Ureter (tissue), 1 donor: ENCODE results near the gene CABLES1. TPM values are rescaled to one million over a fixed set of nuclear protein-coding genes. Genes with fewer than 3 reads are reported as not detected.
"Not testable (repeated sequence)": the region's sequence is repeated elsewhere in the genome, so short reads cannot be mapped to it uniquely, and the experiment has no call there.

ENCODE experiments used
- DNase-seq: peaks from one replicate; pipeline ENCODE4 v3.0.0-alpha.2; 2020; ENCODE audit warnings: low spot score
- total RNA-seq: library from RNA; stranded (reverse); gene quantifications from one replicate; pipeline ENCODE4 v1.2.4, GENCODE V29; 2023
- donor health status: DM: yes; HTN: yes; CAD: no.

Gene CABLES1
- total RNA-seq, 1 donor from 2014 or later = 8.1 TPM

GRCh38 chr18:23266717-23267446 is 131.6 kb downstream of the CABLES1 start:
- DNase-seq = no peak

- no peak for DNase-seq
Measured at GRCh38 chr18:23267447-23267776, 132.1 kb downstream of the CABLES1 start.

GRCh38 chr18:23268641-23269040 is 133.4 kb downstream of the CABLES1 start:
- DNase-seq = no peak

DNA sequence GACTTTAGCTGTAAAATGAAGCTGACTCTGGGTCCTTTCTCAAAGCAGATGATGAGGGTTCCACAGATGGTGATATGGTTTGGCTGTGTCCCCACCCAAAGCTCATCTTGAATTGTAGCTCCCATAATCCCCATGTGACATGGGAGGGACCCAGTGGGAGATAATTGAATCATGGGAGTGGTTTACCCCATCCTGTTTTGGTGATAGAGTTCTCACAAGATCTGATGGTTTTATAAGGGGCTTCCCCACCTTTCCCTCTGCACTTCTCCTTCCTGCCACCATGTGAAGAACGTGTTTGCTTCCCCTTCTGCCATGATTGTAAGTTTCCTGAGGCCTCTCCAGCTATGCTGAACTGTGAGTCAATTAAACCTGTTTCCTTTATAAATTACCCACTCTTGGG is 133.8 kb downstream of the CABLES1 start:
- DNase-seq = not testable (repeated sequence)

DNA sequence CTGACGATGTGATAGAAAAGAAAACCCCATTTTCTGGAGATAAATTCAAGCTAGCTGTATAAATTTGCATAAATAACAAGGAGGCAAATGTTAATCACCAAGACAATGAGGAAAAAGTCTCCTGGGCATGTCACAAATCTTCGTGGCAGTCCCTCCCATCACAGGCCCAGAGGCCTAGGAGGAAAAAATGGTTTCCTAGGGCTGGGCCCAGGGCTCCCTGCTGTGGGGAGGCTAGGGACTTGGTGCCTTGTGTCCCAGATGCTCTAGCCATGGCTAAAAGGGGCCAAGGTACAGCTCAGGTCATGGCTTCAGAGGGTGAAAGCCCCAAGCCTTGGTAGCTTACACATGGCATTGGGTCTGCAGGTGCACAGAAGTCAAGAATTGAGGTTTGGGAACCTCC is 134.6 kb downstream of the CABLES1 start:
- DNase-seq = no peak

GRCh38 chr18:23270986-23271680 is 135.8 kb downstream of the CABLES1 start:
- no peak for DNase-seq

DNA sequence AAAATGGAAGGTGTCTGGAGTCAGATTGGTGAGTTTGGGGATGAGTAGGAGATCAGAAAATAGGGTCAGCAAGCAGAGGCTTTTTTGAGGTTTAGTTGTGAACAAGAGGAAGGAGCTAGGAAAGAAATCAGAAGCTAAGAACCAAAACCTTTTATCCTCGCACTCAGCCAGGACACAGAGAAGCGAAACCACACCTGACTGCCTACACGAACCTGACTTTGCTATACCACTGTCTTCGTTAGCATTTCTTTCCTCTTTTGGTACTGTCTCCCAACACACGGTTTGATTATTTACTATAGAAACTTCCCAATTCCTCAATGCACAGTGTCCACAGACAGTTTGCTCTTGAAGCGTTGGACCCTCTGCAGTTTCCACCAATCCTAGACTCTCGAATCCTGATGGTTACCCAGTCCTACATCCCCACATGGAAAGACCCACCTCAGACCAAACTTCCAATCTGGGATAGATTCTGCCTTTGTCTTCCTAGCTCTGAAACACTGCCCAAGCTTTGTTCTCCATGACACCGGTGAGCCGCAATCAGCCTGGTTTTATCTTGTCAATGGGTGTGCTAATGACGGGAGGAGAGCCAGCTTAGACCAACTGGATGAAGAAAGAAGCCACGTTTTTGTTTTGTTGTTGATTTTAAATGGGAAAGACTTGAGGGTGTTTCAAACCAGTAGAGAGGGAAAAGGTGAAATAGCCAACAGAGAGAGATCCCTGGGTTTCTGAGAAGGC is 137.4 kb downstream of the CABLES1 start:
- DNase-seq = no peak

DNA sequence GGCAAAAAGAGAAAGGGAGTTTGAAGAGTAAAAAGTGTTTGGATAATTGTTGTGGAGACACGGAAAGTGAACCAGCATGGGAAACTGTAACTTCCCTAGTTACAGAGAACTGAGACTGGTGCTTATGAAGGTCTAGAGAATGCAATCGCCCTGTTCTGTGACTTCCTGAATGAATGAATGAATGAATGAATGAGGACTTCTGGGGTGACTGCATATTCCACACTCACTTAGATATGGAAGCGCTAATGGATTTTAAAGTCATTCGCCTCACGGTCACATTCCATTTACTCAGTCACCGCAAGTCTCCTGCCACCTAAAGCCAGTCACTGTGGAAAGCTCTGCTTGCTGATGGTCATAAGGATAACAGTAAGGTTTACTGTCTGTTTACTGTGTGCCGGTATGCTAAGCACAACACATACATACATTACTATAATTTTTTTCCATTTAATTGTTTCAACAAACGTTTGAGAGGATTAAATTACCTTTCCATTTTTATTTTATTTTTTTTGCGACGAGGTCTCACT is 138.2 kb downstream of the CABLES1 start:
- no peak for DNase-seq

- no peak for DNase-seq
Measured at GRCh38 chr18:23274638-23275482, 139.6 kb downstream of the CABLES1 start.

GRCh38 chr18:23276451-23276850 is 141.2 kb downstream of the CABLES1 start:
- no peak for DNase-seq

GRCh38 chr18:23277399-23277798 is 142.1 kb downstream of the CABLES1 start:
- DNase-seq = no peak

DNA sequence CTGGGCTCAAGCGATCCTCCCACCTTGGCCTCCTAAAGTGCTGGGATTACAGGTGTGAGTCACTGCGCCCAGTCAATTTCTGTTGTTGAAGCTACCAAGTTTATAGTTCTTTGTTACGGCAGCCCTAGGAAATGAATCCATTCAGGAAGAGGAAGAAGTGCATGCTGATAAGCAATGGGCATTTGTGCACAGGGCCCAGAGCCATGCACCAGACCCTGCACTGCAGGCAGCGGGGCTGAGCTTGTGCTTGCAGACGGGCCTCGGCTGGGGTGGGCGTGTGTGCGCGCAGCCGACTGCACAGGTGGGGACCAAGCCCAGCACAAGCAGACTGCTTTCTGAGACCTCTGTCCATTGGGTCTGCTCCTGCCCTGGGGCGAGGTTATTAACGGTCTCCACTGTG is 144.6 kb downstream of the CABLES1 start:
- DNase-seq = no peak

- no peak for DNase-seq
Measured at GRCh38 chr18:23280844-23281243, 145.6 kb downstream of the CABLES1 start.

GRCh38 chr18:23281626-23282436 is 146.5 kb downstream of the CABLES1 start:
- DNase-seq = peak; percentile 48

GRCh38 chr18:23282437-23282781 is 147.1 kb downstream of the CABLES1 start:
- DNase-seq = no peak

- no peak for DNase-seq
Measured at GRCh38 chr18:23283916-23284430, 148.7 kb downstream of the CABLES1 start.

DNA sequence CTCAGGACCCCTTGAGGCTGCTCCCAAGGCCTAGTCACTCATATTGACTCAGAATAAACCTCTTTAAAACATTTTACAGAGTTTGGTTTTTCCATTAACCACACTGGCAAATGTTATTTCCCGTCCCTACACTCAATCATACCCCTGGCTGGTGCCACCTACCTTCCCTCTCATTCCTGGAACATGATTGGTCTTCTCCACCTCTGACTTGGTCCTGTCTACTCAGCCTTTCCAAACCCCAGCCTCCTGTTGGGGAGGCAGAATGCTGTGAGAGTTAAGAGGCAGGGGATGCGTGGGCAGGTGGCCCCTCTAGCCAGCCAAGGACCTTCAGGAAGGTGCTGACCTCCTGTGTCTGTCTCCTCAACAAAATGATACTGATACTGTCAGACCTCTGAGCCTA is 149.3 kb downstream of the CABLES1 start:
- no peak for DNase-seq

GRCh38 chr18:23285581-23285980 is 150.3 kb downstream of the CABLES1 start:
- not testable (repeated sequence) for DNase-seq

DNA sequence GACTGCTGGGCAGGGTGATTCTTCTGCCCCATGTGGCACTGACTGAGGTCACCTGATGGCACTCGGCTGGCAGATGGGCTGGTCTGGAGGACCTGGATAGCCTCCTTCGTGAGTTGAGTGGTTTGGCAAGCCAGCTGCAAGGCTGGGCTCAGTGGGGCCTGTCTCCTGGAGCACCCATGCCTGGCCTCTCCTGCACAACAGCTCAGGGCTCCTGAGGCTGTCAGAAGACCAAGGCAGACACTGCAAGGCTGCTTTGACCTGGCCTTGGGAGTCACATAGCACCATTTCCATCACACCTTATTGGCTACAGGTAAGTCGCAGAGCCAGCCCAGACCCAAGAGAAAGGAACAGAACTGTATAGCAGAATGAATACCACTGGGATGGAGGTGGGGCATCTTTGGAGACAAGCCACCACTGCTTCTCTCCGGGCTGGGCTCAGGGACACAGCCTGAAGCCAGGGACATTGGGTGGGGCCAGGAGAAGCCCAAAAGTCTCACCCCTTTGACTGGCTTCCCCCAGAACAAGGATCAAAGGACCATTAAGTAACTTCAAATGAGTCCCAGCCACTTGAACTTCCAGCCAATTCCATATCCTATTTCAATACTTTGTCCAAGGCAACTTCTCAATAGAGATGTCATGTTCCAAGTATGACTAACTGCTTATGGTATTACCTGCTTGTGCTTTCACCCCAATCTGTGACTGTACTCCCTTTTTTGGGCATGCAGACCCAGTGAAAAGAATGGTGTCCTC is 156.3 kb downstream of the CABLES1 start:
- DNase-seq = no peak

- DNase-seq = no peak
Measured at GRCh38 chr18:23300231-23300805, 165.0 kb downstream of the CABLES1 start.
